Measurements from ENCODE around the gene MIOX. TPM values are rescaled to one million over a fixed set of nuclear protein-coding genes. Genes with fewer than 3 reads are reported as not detected.
"Not testable (repeated sequence)": the region's sequence is repeated elsewhere in the genome, so short reads cannot be mapped to it uniquely, and the experiment has no call there.

Gene MIOX
- total RNA-seq, 1 donor, result not detected

GRCh38 chr22:50531546-50531961, 44.9 kb downstream of the MIOX start:
- Histone ChIP-seq H3K36me3 (ENCODE audit: insufficient read depth, low read length) (no peaks in the 10 kb centered on the region), H4K20me1 (ENCODE audit: insufficient read depth, low read length) (peaks cover 6% of the 10 kb centered on the region), H3K79me2 (ENCODE audit: insufficient read depth, low read length) (no peaks in the 10 kb centered on the region), H3K9me3 (ENCODE audit: low read depth, low read length) (no peaks in the 10 kb centered on the region), H3K27me3 (ENCODE audit: insufficient read depth, low read length) (no peaks in the 10 kb centered on the region), H2AFZ (ENCODE audit: low read length) (no peak overlapping the region), H3K27ac (ENCODE audit: low read depth, low read length) (peak overlapping the region; percentile 60), H3K4me2 (ENCODE audit: insufficient read depth, low read length) (peak overlapping the region; percentile 91), H3K4me1 (ENCODE audit: insufficient read depth, low read length) (peaks cover 25% of the 10 kb centered on the region), H3K4me3 (ENCODE audit: insufficient read depth, low read length) (peak overlapping the region; percentile 74)
- DNase-seq (ENCODE audit: insufficient read length, low spot score, missing footprints), result peak; percentile 87
- no peak for TF ChIP-seq CTCF (IDR thresholded peaks at IDR 0.05; ENCODE audit: extremely low read depth, low read depth, low read length)

- peak overlapping the region; percentile 91 for H3K4me2 ChIP-seq (ENCODE audit: insufficient read depth, low read length)
- no peaks in the 10 kb centered on the region for H3K79me2 ChIP-seq (ENCODE audit: insufficient read depth, low read length)
- H3K27ac ChIP-seq (ENCODE audit: low read depth, low read length), result peak overlapping the region; percentile 33
- H3K27me3 ChIP-seq (ENCODE audit: insufficient read depth, low read length), result no peaks in the 10 kb centered on the region
- peak overlapping the region; percentile 74 for H3K4me3 ChIP-seq (ENCODE audit: insufficient read depth, low read length)
- H4K20me1 ChIP-seq (ENCODE audit: insufficient read depth, low read length), result peaks cover 6% of the 10 kb centered on the region
- H3K36me3 ChIP-seq (ENCODE audit: insufficient read depth, low read length), result no peaks in the 10 kb centered on the region
- DNase-seq (ENCODE audit: insufficient read length, low spot score, missing footprints), result peak; percentile 97
- no peak for TF ChIP-seq CTCF (IDR thresholded peaks at IDR 0.05; ENCODE audit: extremely low read depth, low read depth, low read length)
- peaks cover 20% of the 10 kb centered on the region for H3K4me1 ChIP-seq (ENCODE audit: insufficient read depth, low read length)
- peak overlapping the region; percentile 29 for H2AFZ ChIP-seq (ENCODE audit: low read length)
- no peaks in the 10 kb centered on the region for H3K9me3 ChIP-seq (ENCODE audit: low read depth, low read length)
Measured at GRCh38 chr22:50531962-50532674, 45.5 kb downstream of the MIOX start.

GRCh38 chr22:50532824-50533796, 46.5 kb downstream of the MIOX start:
- Histone ChIP-seq H3K4me2 (ENCODE audit: insufficient read depth, low read length) (no peak overlapping the region), H3K9me3 (ENCODE audit: low read depth, low read length) (no peaks in the 10 kb centered on the region), H3K27ac (ENCODE audit: low read depth, low read length) (peak overlapping the region; percentile 15), H3K4me3 (ENCODE audit: insufficient read depth, low read length) (no peak overlapping the region), H4K20me1 (ENCODE audit: insufficient read depth, low read length) (peaks cover 6% of the 10 kb centered on the region), H3K36me3 (ENCODE audit: insufficient read depth, low read length) (no peaks in the 10 kb centered on the region), H2AFZ (ENCODE audit: low read length) (no peak overlapping the region), H3K27me3 (ENCODE audit: insufficient read depth, low read length) (no peaks in the 10 kb centered on the region), H3K79me2 (ENCODE audit: insufficient read depth, low read length) (no peaks in the 10 kb centered on the region), H3K4me1 (ENCODE audit: insufficient read depth, low read length) (peaks cover 19% of the 10 kb centered on the region)
- DNase-seq (ENCODE audit: insufficient read length, low spot score, missing footprints), result peak; percentile 36
- no peak for TF ChIP-seq CTCF (IDR thresholded peaks at IDR 0.05; ENCODE audit: extremely low read depth, low read depth, low read length)

- H3K79me2 ChIP-seq (ENCODE audit: insufficient read depth, low read length); H3K27me3 ChIP-seq (ENCODE audit: insufficient read depth, low read length); H4K20me1 ChIP-seq (ENCODE audit: insufficient read depth, low read length); H3K4me3 ChIP-seq (ENCODE audit: insufficient read depth, low read length); H3K27ac ChIP-seq (ENCODE audit: low read depth, low read length); H3K36me3 ChIP-seq (ENCODE audit: insufficient read depth, low read length); H3K9me3 ChIP-seq (ENCODE audit: low read depth, low read length): not testable (repeated sequence)
- DNase-seq (ENCODE audit: insufficient read length, low spot score, missing footprints), result peak; percentile 5
- Histone ChIP-seq H3K4me2 (ENCODE audit: insufficient read depth, low read length) (peak overlapping the region; percentile 18), H3K4me1 (ENCODE audit: insufficient read depth, low read length) (peaks cover 26% of the 10 kb centered on the region), H2AFZ (ENCODE audit: low read length) (peak overlapping the region; percentile 22)
Measured at GRCh38 chr22:50533856-50534711, 47.4 kb downstream of the MIOX start.
